Endothelial cell of umbilical vein (primary cell): Measurements from ENCODE around the gene BHLHE23.

ENCODE experiments used
- CTCF ChIP-seq, 2 donors: IDR thresholded peaks; 1 replicate in 1 of 2; 2 replicates in 1 of 2; pipeline ENCODE4 v1.5.1; 2011; ENCODE audit warnings: low read length in 2 of 2, mild to moderate bottlenecking in 2 of 2, moderate library complexity in 2 of 2, control low read depth in 1 of 2, inconsistent platforms in 1 of 2, low read depth in 1 of 2; ENCODE audit not compliant: insufficient read depth in 1 of 2; ENCODE audit errors: extremely low read depth in 1 of 2
- JUN ChIP-seq: IDR thresholded peaks from 2 replicates; pipeline ENCODE4 v1.6.1; 2011; ENCODE audit warnings: borderline replicate concordance, low read depth; ENCODE audit not compliant: insufficient read length, insufficient read depth
- MAX ChIP-seq: IDR thresholded peaks from 2 replicates; pipeline ENCODE4 v1.6.1; 2011; ENCODE audit not compliant: insufficient read depth, insufficient read length
- MYC ChIP-seq: IDR thresholded peaks from one replicate; pipeline ENCODE4 v1.6.1; 2011; ENCODE audit warnings: mild to moderate bottlenecking, low read depth, low read length
- POLR2A ChIP-seq: IDR thresholded peaks from 2 replicates; pipeline ENCODE4 v1.6.1; 2012; ENCODE audit warnings: low read depth, mild to moderate bottlenecking, control low read depth, low read length
- POLR2AphosphoS5 ChIP-seq: IDR thresholded peaks from 2 replicates; pipeline ENCODE4 v1.6.1; 2012; ENCODE audit warnings: low read depth, mild to moderate bottlenecking, control low read depth, low read length, moderate library complexity; ENCODE audit not compliant: insufficient read depth

GRCh38 chr20:62969179-62969760 lies 37.5 kb downstream of the BHLHE23 start:
- TF ChIP-seq MAX, result no peak
- no peak for TF ChIP-seq CTCF (IDR thresholded peaks at IDR 0.05; ENCODE audit: extremely low read depth in 1 of 2, insufficient read depth in 1 of 2, low read depth in 1 of 2, low read length in 2 of 2)
- no peak for TF ChIP-seq POLR2AphosphoS5
- TF ChIP-seq POLR2A, result no peak
- TF ChIP-seq JUN, result no peak
- TF ChIP-seq MYC, result no peak
